GM12878 (cell line): ENCODE data around the gene MLEC. TPM values are rescaled to one million over a fixed set of nuclear protein-coding genes. Genes with fewer than 3 reads are reported as not detected.
A peak's percentile ranks its signal among the peaks of the same experiment; 100 is the strongest.

Experiments
- ATF7 ChIP-seq: fragments of 450-650 bp; IDR thresholded peaks from 2 replicates; pipeline ENCODE4 v1.6.1; 2016; ENCODE audit warnings: low read depth, mild to moderate bottlenecking
- CEBPB ChIP-seq, 2 experiments: fragments of 150-350 bp in 1 of 2; IDR thresholded peaks; 2 replicates each; pipeline ENCODE4 v1.6.1; 2012 to 2014; ENCODE audit warnings: low read depth in 2 of 2, low read length in 2 of 2, borderline replicate concordance in 1 of 2, inconsistent platforms in 1 of 2
- HDGF ChIP-seq: fragments of 450-650 bp; IDR thresholded peaks from 2 replicates; pipeline ENCODE4 v1.6.1; 2016; ENCODE audit warnings: antibody characterized with exemption
- IKZF1 ChIP-seq: fragments of 450-650 bp; conservative IDR thresholded peaks from 2 replicates; pipeline ENCODE4 v1.6.1; 2017; ENCODE audit warnings: antibody characterized with exemption, mild to moderate bottlenecking
- KLF5 ChIP-seq: fragments of 450-650 bp; IDR thresholded peaks from 2 replicates; pipeline ENCODE4 v1.6.1; 2014; ENCODE audit warnings: mild to moderate bottlenecking; ENCODE audit not compliant: partially characterized antibody
- MTA2 ChIP-seq: fragments of 450-650 bp; IDR thresholded peaks from 2 replicates; pipeline ENCODE4 v1.6.1; 2016; ENCODE audit warnings: low read depth, mild to moderate bottlenecking, moderate library complexity
- MXI1 ChIP-seq: fragments of 150-350 bp; IDR thresholded peaks from 2 replicates; pipeline ENCODE4 v1.6.1; 2011; ENCODE audit warnings: low read depth, mild to moderate bottlenecking, inconsistent platforms, low read length, improper control_type of control experiment
- NFXL1 ChIP-seq: fragments of 450-650 bp; IDR thresholded peaks from 2 replicates; pipeline ENCODE4 v1.6.1; 2017; ENCODE audit warnings: antibody characterized with exemption, mild to moderate bottlenecking, borderline replicate concordance
- PKNOX1 ChIP-seq: fragments of 450-650 bp; IDR thresholded peaks from 2 replicates; pipeline ENCODE4 v1.6.1; 2016; ENCODE audit warnings: mild to moderate bottlenecking
- POLR2AphosphoS2 ChIP-seq: IDR thresholded peaks from 2 replicates; pipeline ENCODE4 v1.6.1; 2011; ENCODE audit warnings: low read depth, mild to moderate bottlenecking, low read length, improper control_type of control experiment, moderate library complexity
- RELB ChIP-seq: fragments of 450-650 bp; IDR thresholded peaks from 2 replicates; pipeline ENCODE4 v1.6.1; 2017; ENCODE audit warnings: low read depth, mild to moderate bottlenecking, moderate library complexity
- YY1 ChIP-seq: IDR thresholded peaks from 2 replicates; pipeline ENCODE4 v1.6.1; 2011; ENCODE audit warnings: low read depth, mild to moderate bottlenecking, low read length
- polyA plus RNA-seq, 11 experiments: library from polyadenylated mRNA; depleted of rRNA in 4 of 11; unstranded in 6 of 11; stranded (reverse) in 5 of 11; fragments of >200 nt; fragmentation: Nextera tagmentation in 4 of 11; fragmentation: Illumina TruSeq in 1 of 11; extraction: Ambion mirVana in 4 of 11; extraction: Trizol in 1 of 11; gene quantifications; 1 replicate in 1 of 11; 2 replicates in 10 of 11; pipeline versions ENCODE4 v1.2.1 to v1.2.3, GENCODE V29; 2011 to 2016; ENCODE audit warnings: inconsistent platforms in 2 of 11, missing spikeins in 2 of 11, low read depth in 1 of 11
- total RNA-seq, 4 experiments: library from RNA; depleted of rRNA in 3 of 4; stranded (reverse); fragments of >200 nt in 3 of 4; fragmentation: Illumina TruSeq in 1 of 4; extraction: Trizol in 1 of 4; gene quantifications; 2 replicates each; pipeline versions ENCODE4 v1.2.1 to v1.2.3, GENCODE V29; 2013 to 2021
- TF ChIP-seq, protein P1 (sequence below): fragments of 450-650 bp; formaldehyde crosslinking; IDR thresholded peaks from 2 replicates; pipeline ENCODE4 v1.4.0; 2020; ENCODE audit warnings: mild to moderate bottlenecking, moderate library complexity
- TF ChIP-seq, protein P2 (sequence below): IDR thresholded peaks from 2 replicates; pipeline ENCODE4 v1.6.1; 2012; ENCODE audit warnings: low read length, inconsistent platforms

MLEC gene
- total and polyA plus RNA-seq, 10 of the 15 experiments (the other 5 are each of a cell fraction or from before 2014, with no cell fraction given) = 26.7 to 172 (median 103) TPM

GRCh38 chr12:120674097-120674636, 12.8 kb upstream of the MLEC start (continued):
- TF ChIP-seq NFXL1 (no peak), POLR2AphosphoS2 (no peak), MXI1 (no peak), ATF7 (no peak), HDGF (0 out of 2 replicates have a peak, but pooled peaks have one; percentile 30), PKNOX1 (0 out of 2 replicates have a peak, but pooled peaks have one; percentile 28), KLF5 (no peak), MTA2 (no peak), CEBPB (IDR thresholded peaks at IDR 0.05; ENCODE audit: borderline replicate concordance in 1 of 2, low read depth in 2 of 2, low read length in 2 of 2) (no peak), YY1 (no peak), RELB (0 out of 2 replicates have a peak, but pooled peaks have one; percentile 14), IKZF1 (peak; percentile 46; the same call in 1 of the 2 replicates)
- TF ChIP-seq, protein P1, sequence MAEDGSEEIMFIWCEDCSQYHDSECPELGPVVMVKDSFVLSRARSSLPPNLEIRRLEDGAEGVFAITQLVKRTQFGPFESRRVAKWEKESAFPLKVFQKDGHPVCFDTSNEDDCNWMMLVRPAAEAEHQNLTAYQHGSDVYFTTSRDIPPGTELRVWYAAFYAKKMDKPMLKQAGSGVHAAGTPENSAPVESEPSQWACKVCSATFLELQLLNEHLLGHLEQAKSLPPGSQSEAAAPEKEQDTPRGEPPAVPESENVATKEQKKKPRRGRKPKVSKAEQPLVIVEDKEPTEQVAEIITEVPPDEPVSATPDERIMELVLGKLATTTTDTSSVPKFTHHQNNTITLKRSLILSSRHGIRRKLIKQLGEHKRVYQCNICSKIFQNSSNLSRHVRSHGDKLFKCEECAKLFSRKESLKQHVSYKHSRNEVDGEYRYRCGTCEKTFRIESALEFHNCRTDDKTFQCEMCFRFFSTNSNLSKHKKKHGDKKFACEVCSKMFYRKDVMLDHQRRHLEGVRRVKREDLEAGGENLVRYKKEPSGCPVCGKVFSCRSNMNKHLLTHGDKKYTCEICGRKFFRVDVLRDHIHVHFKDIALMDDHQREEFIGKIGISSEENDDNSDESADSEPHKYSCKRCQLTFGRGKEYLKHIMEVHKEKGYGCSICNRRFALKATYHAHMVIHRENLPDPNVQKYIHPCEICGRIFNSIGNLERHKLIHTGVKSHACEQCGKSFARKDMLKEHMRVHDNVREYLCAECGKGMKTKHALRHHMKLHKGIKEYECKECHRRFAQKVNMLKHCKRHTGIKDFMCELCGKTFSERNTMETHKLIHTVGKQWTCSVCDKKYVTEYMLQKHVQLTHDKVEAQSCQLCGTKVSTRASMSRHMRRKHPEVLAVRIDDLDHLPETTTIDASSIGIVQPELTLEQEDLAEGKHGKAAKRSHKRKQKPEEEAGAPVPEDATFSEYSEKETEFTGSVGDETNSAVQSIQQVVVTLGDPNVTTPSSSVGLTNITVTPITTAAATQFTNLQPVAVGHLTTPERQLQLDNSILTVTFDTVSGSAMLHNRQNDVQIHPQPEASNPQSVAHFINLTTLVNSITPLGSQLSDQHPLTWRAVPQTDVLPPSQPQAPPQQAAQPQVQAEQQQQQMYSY (CRISPR knock-in tag) = no peak
- TF ChIP-seq, protein P2, sequence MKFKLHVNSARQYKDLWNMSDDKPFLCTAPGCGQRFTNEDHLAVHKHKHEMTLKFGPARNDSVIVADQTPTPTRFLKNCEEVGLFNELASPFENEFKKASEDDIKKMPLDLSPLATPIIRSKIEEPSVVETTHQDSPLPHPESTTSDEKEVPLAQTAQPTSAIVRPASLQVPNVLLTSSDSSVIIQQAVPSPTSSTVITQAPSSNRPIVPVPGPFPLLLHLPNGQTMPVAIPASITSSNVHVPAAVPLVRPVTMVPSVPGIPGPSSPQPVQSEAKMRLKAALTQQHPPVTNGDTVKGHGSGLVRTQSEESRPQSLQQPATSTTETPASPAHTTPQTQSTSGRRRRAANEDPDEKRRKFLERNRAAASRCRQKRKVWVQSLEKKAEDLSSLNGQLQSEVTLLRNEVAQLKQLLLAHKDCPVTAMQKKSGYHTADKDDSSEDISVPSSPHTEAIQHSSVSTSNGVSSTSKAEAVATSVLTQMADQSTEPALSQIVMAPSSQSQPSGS = no peak
